GM08714 (cell line): ENCODE measurements around the gene LTBP4.
"Not testable (repeated sequence)": the region's sequence is repeated elsewhere in the genome, so short reads cannot be mapped to it uniquely, and the experiment has no call there.

Source experiments
- H3K4me3 ChIP-seq: fragments of 200-500 bp; sonication (Bioruptor generic); 2 replicates; pipeline ENCODE4 v1.5.1; 2014; ENCODE audit warnings: mild to moderate bottlenecking, low read length, inconsistent platforms
- ZNF274 ChIP-seq: IDR thresholded peaks from 2 replicates; pipeline ENCODE4 v1.6.1; 2012; ENCODE audit warnings: mild to moderate bottlenecking, low read depth, low read length

Gene LTBP4

GRCh38 chr19:40620161-40620485 lies 19.0 kb downstream of the LTBP4 start:
- no peak for TF ChIP-seq ZNF274
- no peak overlapping the region for H3K4me3 ChIP-seq

GRCh38 chr19:40621283-40621682 lies 20.1 kb downstream of the LTBP4 start:
- no peak for TF ChIP-seq ZNF274

GRCh38 chr19:40621966-40622772 lies 21.0 kb downstream of the LTBP4 start:
- no peak overlapping the region for H3K4me3 ChIP-seq
- TF ChIP-seq ZNF274: no peak

More at GRCh38 chr19:40621283-40621682, 20.1 kb downstream of the LTBP4 start:
- H3K4me3 ChIP-seq: no peak overlapping the region

GRCh38 chr19:40622773-40623075 lies 21.6 kb downstream of the LTBP4 start:
- H3K4me3 ChIP-seq: no peak overlapping the region
- no peak for TF ChIP-seq ZNF274

DNA sequence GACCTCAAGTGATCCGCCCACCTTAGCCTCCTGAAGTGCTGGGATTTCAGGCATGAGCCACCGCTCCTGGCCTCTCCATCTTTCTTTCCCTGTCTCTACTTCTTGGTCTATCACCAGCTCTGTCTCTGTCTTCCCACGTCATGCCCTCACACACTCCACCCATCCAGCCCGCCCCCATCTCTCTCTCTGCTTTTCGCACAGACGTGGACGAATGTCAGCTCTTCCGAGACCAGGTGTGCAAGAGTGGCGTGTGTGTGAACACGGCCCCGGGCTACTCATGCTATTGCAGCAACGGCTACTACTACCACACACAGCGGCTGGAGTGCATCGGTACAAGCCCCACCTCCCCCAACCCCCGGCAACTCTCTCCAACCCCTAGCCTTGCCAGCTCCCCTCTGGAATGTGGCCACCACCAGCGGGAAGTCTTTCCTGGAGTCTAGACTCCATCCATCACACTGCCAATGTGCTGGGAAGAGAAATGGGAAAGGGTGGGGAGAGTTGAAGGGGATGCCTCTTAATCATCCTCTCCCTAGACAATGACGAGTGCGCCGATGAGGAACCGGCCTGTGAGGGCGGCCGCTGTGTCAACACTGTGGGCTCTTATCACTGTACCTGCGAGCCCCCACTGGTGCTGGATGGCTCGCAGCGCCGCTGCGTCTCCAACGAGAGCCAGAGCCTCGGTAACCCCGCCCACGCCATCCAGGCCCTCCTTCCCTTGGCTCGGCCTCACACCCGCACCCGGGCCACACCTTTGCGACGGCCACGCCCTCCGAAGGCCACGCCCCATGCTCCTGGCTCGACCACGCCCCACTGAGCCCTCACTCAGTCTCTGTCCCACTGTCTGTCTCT lies 22.5 kb downstream of the LTBP4 start:
- H3K4me3 ChIP-seq: no peak overlapping the region
- no peak for TF ChIP-seq ZNF274

DNA sequence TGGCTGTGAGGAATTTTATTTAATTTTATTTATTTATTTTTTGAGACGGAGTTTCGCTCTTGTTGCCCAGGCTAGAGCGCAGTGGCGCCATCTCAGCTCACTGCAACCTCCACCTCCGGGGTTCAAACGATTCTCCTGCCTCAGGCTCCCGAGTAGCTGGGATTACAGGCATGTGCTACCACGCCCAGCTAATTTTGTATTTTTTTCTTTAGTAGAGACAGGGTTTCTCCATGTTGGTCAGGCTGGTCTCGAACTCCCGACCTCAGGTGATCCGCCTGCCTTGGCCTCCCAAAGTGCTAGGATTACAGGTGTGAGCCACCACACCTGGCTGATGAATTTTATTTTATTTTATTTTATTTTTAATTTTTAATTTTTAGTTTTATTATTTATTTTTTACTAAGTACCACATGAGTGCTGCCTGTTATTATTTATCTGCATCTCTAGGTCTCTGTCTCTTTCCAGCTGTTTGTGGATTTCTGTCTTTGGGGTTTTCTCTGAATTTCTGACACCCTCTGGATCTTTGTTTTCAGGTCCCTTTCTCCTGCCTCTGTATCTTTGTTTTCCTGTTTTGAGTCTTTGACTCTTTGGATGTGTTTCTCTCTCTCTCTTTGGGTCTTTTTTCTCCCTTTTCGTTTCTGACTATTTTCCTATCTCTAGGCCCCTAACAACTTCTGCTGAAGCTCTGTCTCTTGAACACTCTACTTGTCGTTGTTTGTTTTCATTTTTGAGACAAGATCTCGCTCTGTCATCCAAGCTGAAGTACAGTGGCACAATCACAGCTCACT lies 23.4 kb downstream of the LTBP4 start:
- not testable (repeated sequence) for H3K4me3 ChIP-seq

DNA sequence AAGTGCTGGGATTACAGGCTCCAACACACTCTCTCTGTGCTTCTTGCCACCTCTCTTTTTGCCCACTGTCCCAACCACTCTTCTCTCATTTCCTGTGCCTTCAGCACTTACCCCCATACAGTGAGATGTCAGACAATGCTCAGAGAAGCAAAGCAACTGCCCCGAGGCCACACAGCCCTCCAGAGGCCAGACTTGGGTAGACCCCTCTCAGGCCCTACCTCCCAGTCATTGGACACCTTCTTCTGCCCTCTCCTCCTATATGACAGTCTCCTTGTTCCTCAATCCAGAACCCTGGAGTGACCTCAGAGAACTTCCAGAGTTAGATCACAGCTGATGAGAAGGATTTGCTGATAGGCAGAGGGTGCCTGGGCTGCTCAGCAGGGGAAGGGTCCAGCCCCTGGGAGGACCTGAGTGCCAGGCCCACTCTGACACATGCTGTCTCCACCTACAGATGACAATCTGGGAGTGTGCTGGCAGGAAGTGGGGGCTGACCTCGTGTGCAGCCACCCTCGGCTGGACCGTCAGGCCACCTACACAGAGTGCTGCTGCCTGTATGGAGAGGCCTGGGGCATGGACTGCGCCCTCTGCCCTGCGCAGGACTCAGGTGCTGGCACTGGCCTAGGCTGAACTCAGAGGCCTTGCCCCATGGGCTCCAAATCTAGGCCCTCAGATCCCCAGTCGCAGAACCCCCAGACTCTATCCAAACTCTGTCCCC lies 24.4 kb downstream of the LTBP4 start:
- no peak overlapping the region for H3K4me3 ChIP-seq
- TF ChIP-seq ZNF274: no peak

- no peak overlapping the region for H3K4me3 ChIP-seq
- TF ChIP-seq ZNF274: no peak
Observed at GRCh38 chr19:40626918-40627317, 25.7 kb downstream of the LTBP4 start.

GRCh38 chr19:40627486-40628279 lies 26.5 kb downstream of the LTBP4 start:
- TF ChIP-seq ZNF274: no peak
- no peak overlapping the region for H3K4me3 ChIP-seq

DNA sequence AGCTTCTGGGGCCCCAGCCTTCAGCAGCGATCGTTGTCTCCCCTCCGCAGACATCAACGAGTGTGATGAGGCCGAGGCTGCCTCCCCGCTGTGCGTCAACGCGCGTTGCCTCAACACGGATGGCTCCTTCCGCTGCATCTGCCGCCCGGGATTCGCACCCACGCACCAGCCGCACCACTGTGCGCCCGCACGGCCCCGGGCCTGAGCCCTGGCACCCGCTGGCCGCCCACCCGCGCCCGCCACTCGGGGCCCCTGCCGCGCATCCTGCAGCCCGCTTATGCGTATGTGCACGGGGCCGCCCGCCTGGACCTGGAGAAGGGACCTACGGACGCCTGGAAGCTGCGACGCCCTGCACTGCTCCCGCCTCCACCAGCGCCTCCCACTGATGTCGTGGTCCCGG lies 28.2 kb downstream of the LTBP4 start:
- H3K4me3 ChIP-seq: no peak overlapping the region
- no peak for TF ChIP-seq ZNF274

GRCh38 chr19:40630571-40631160 lies 29.5 kb downstream of the LTBP4 start:
- no peak overlapping the region for H3K4me3 ChIP-seq
- no peak for TF ChIP-seq ZNF274

- no peak for TF ChIP-seq ZNF274
- no peak overlapping the region for H3K4me3 ChIP-seq
Observed at GRCh38 chr19:40632311-40633036, 31.3 kb downstream of the LTBP4 start.
